GM12875 (cell line): Measurements from ENCODE around the gene TNFRSF14.

ENCODE experiments used
- H3K4me3 ChIP-seq: one replicate; pipeline ENCODE4 v1.5.1; 2011; ENCODE audit warnings: low read depth, low read length, control low read depth
- TF ChIP-seq, protein P1 (sequence below): IDR thresholded peaks from 2 replicates; pipeline ENCODE4 v1.5.1; 2011; ENCODE audit warnings: low read depth, mild to moderate bottlenecking, control low read depth, inconsistent platforms, low read length, moderate library complexity, borderline replicate concordance; ENCODE audit not compliant: insufficient read depth

TNFRSF14 gene

DNA sequence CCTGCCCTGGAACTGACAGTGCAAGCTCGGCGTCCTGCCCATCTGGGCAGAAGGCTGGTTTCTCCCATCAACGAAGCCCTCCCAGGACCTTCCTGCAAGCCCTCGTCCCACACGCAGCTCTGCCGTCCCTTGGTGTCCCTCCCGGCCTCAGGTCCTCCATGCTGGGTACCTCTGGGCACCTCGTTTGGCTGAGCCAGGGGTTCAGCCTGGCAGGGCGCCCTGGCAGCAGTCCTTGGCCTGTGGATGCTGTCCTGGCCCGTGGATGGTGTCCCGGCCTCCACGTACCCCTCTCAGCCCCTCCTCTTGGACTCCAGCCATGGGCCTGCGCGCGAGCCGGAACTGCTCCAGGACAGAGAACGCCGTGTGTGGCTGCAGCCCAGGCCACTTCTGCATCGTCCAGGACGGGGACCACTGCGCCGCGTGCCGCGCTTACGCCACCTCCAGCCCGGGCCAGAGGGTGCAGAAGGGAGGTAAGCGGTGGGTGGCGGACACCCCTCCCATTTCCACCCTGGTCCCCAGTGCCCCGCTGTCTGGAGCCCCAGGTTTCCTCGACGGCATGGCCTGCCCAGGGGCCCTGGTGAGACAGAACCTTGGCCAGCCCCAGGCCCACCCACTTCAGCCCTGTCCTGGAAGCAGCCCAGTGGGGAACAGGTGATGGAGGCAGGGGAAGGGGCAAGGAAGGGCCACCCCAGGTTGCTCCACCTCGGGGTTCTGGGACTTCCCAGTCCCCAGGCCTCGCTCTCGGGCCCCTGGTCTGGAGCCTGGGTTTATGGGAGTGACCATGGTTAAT, 3.5 kb downstream of the TNFRSF14 start:
- TF ChIP-seq, protein P1, sequence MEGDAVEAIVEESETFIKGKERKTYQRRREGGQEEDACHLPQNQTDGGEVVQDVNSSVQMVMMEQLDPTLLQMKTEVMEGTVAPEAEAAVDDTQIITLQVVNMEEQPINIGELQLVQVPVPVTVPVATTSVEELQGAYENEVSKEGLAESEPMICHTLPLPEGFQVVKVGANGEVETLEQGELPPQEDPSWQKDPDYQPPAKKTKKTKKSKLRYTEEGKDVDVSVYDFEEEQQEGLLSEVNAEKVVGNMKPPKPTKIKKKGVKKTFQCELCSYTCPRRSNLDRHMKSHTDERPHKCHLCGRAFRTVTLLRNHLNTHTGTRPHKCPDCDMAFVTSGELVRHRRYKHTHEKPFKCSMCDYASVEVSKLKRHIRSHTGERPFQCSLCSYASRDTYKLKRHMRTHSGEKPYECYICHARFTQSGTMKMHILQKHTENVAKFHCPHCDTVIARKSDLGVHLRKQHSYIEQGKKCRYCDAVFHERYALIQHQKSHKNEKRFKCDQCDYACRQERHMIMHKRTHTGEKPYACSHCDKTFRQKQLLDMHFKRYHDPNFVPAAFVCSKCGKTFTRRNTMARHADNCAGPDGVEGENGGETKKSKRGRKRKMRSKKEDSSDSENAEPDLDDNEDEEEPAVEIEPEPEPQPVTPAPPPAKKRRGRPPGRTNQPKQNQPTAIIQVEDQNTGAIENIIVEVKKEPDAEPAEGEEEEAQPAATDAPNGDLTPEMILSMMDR = no peak
- H3K4me3 ChIP-seq = no peak overlapping the region

GRCh38 chr1:2560299-2561073, 4.3 kb downstream of the TNFRSF14 start:
- TF ChIP-seq, protein P1 = no peak
- H3K4me3 ChIP-seq = no peak overlapping the region

- TF ChIP-seq, protein P1 = no peak
- no peak overlapping the region for H3K4me3 ChIP-seq
These were observed 5.3 kb downstream of the TNFRSF14 start for GRCh38 chr1:2561446-2561845.

DNA sequence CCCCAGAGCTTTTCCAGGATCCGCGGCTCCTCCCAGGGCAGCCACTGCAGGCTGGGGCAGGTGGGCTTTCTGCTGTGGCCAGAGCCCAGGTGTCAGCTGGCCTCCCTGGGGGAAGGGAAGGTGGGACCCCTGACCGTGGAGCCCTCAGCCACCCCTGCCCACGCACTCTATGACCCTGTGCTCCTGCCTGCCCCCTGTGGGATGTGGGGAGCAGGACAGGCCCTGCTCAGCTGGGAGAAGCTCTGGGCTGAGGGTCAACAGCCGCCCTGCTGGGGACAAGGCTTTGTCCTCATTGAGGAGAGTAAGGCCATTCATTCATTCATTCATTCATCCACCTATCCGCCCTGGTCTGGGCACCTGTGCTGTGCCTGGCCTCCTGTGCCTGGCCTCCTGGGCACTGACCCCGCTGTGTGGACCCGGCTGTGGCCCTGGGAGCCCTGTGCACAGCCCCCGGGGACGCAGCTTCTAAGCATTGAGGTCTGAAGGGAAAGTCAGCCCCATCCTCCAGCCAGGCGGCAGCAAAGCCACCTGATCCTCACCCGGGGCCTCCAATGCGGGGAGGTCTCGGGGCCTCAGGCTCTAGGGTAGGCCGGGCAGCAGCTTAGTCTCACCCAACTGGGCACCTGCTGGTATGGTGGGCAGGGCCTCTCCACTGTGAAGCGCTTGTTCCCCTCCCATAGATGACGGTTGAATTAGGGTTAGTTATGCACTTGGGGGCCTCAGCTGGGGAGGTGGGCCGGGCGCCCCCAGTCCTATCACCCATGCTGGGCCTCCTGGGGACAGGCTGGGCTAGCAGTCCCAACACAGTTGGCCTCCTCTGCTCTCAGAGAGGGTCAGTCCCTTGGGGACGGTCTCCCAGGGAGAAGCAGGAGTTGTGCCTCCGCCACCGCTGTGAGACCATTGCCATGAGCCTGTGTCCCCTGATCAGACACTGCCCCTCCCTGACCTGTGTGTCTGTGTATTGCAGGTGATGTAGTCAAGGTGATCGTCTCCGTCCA, 6.0 kb downstream of the TNFRSF14 start:
- TF ChIP-seq, protein P1 = peak; percentile 79
- H3K4me3 ChIP-seq = no peak overlapping the region

DNA sequence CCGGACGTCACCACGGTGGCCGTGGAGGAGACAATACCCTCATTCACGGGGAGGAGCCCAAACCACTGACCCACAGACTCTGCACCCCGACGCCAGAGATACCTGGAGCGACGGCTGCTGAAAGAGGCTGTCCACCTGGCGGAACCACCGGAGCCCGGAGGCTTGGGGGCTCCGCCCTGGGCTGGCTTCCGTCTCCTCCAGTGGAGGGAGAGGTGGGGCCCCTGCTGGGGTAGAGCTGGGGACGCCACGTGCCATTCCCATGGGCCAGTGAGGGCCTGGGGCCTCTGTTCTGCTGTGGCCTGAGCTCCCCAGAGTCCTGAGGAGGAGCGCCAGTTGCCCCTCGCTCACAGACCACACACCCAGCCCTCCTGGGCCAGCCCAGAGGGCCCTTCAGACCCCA, 7.0 kb downstream of the TNFRSF14 start:
- TF ChIP-seq, protein P1 = no peak
- no peak overlapping the region for H3K4me3 ChIP-seq

GRCh38 chr1:2564006-2564814, 8.0 kb downstream of the TNFRSF14 start:
- TF ChIP-seq, protein P1 = no peak
- no peak overlapping the region for H3K4me3 ChIP-seq
